GM12878 (cell line): ENCODE data around the gene PEAR1. TPM values are rescaled to one million over a fixed set of nuclear protein-coding genes. Genes with fewer than 3 reads are reported as not detected.

ENCODE experiments used
- ATAC-seq: fragments of 200-7000 bp; cut with Tn5 transposase; 3 replicates; pipeline ENCODE4 v1.9.1; 2020; ENCODE audit warnings: mild to moderate bottlenecking, moderate library complexity
- BruUV-seq: library from RNA; stranded (reverse); fragments of 400-500 nt; replicated peaks from 2 replicates; lab custom pipeline; 2021; lab: Mats Ljungman, UMichigan
- CTCF ChIA-PET: fragments of 300-600 bp; sonication (Branson Sonifier 250); formaldehyde crosslinking; extraction: SDS; loops from one replicate; lab custom pipeline; 2021; ENCODE audit warnings: inconsistent platforms; lab: Yijun Ruan, JAX
- POLR2A ChIA-PET: fragments of 350-600 bp; formaldehyde crosslinking; extraction: SDS; loops from one replicate; lab custom pipeline; 2021; ENCODE audit warnings: inconsistent platforms; lab: Charles Lee
- RAD21 ChIA-PET: fragments of 300-600 bp; sonication (Branson Sonifier 250); formaldehyde crosslinking; loops from one replicate; lab custom pipeline; 2023; ENCODE audit warnings: antibody characterized with exemption; ENCODE audit not compliant: unreplicated experiment; lab: Charles Lee
- SMC1A ChIA-PET: fragments of 300-600 bp; sonication (Branson Sonifier 250); formaldehyde crosslinking; loops from one replicate; lab custom pipeline; 2023; ENCODE audit not compliant: unreplicated experiment, uncharacterized antibody; lab: Charles Lee
- DNase-seq: peaks from one replicate; pipeline ENCODE4 v3.0.0-alpha.2; 2011; ENCODE audit warnings: low read depth, low spot score
- FAIRE-seq: peaks from 3 replicates; lab custom pipeline; 2011; peaks lifted over from hg19 to GRCh38; lab: Jason Lieb, UNC
- H2AFZ ChIP-seq: 2 replicates; pipeline ENCODE4 v1.6.0; 2011; ENCODE audit warnings: low read depth, low read length, control low read depth; ENCODE audit not compliant: control insufficient read depth
- H3K27ac ChIP-seq: 2 replicates; pipeline ENCODE4 v1.5.1; 2011; ENCODE audit warnings: control low read depth; ENCODE audit not compliant: control insufficient read depth, insufficient read depth
- H3K27me3 ChIP-seq, 2 experiments: replicated peaks in 1 of 2; 2 replicates each; pipeline versions ENCODE4 v1.6.0 to v1.6.1; 2011; ENCODE audit warnings: low read length in 1 of 2; ENCODE audit not compliant: control insufficient read depth in 2 of 2, insufficient read depth in 2 of 2
- H3K36me3 ChIP-seq, 2 experiments: 2 replicates each; pipeline ENCODE4 v1.5.1; 2011; ENCODE audit warnings: low read length in 1 of 2; ENCODE audit not compliant: control insufficient read depth in 2 of 2, insufficient read depth in 2 of 2
- H3K4me1 ChIP-seq: 2 replicates; pipeline ENCODE4 v1.6.1; 2011; ENCODE audit warnings: mild to moderate bottlenecking, low read length, moderate library complexity, mixed read lengths; ENCODE audit not compliant: control insufficient read depth, insufficient read depth
- H3K4me2 ChIP-seq: 2 replicates; pipeline ENCODE4 v1.6.0; 2011; ENCODE audit warnings: control low read depth; ENCODE audit not compliant: control insufficient read depth, insufficient read depth
- H3K4me3 ChIP-seq: fragments of 200-600 bp; sonication (generic); 2 replicates; pipeline ENCODE4 v1.5.1; 2016
- H3K79me2 ChIP-seq: 2 replicates; pipeline ENCODE4 v1.6.0; 2011; ENCODE audit warnings: low read length; ENCODE audit not compliant: control insufficient read depth, insufficient read depth
- H3K9ac ChIP-seq: 2 replicates; pipeline ENCODE4 v1.8.0; 2011; ENCODE audit warnings: low read length, control low read depth, mixed read lengths; ENCODE audit not compliant: control insufficient read depth, insufficient read depth
- H3K9me3 ChIP-seq: replicated peaks from 3 replicates; pipeline ENCODE4 v1.5.1; 2011; ENCODE audit warnings: mild to moderate bottlenecking, low read length; ENCODE audit not compliant: control insufficient read depth, insufficient read depth
- H4K20me1 ChIP-seq: 2 replicates; pipeline ENCODE4 v1.6.0; 2011; ENCODE audit not compliant: control insufficient read depth, insufficient read depth
- CREM ChIP-seq: IDR thresholded peaks from 2 replicates; pipeline ENCODE4 v1.6.1; 2014; ENCODE audit warnings: antibody characterized with exemption, low read depth
- MYB ChIP-seq: fragments of 150-350 bp; IDR thresholded peaks from 2 replicates; pipeline ENCODE4 v1.6.1; 2014; ENCODE audit warnings: mild to moderate bottlenecking, low read depth, low read length, borderline replicate concordance
- NFYB ChIP-seq: IDR thresholded peaks from 2 replicates; pipeline ENCODE4 v1.6.1; 2011; ENCODE audit warnings: low read depth, mild to moderate bottlenecking, low read length, improper control_type of control experiment, moderate library complexity; ENCODE audit not compliant: insufficient read depth
- NR2C2 ChIP-seq: IDR thresholded peaks from 2 replicates; pipeline ENCODE4 v1.6.1; 2011; ENCODE audit warnings: borderline replicate concordance, low read depth; ENCODE audit not compliant: control insufficient read depth, insufficient read length
- RELB ChIP-seq: fragments of 450-650 bp; IDR thresholded peaks from 2 replicates; pipeline ENCODE4 v1.6.1; 2017; ENCODE audit warnings: low read depth, mild to moderate bottlenecking, moderate library complexity
- RFX5 ChIP-seq: IDR thresholded peaks from 2 replicates; pipeline ENCODE4 v1.6.1; 2011; ENCODE audit warnings: low read depth, low read length, improper control_type of control experiment
- SIN3A ChIP-seq: IDR thresholded peaks from 2 replicates; pipeline ENCODE4 v1.6.1; 2012; ENCODE audit warnings: low read depth, low read length, improper control_type of control experiment
- ZSCAN29 ChIP-seq: fragments of 450-650 bp; IDR thresholded peaks from 2 replicates; pipeline ENCODE4 v1.6.1; 2017; ENCODE audit warnings: mild to moderate bottlenecking, moderate library complexity
- ZZZ3 ChIP-seq: IDR thresholded peaks from 2 replicates; pipeline ENCODE4 v1.6.1; 2011; ENCODE audit warnings: low read depth; ENCODE audit not compliant: control insufficient read depth, insufficient read length
- WGBS: methylation state at CpG from one replicate; pipeline ENCODE4 v1.1.6; 2016; ENCODE audit warnings: low lambda C conversion rate; ENCODE audit not compliant: insufficient replicate concordance, insufficient coverage; ENCODE audit errors: missing lambda C conversion rate; 5-methylcytosine and 5-hydroxymethylcytosine counted together
- in situ Hi-C: fragments of 300-500 bp; cut with MboI; formaldehyde crosslinking; loops from 9 replicates; pipeline ENCODE4 v1.14.3; 2018; ENCODE audit warnings: mixed read lengths
- intact Hi-C: fragments of 100-400 bp; cut with micrococcal nuclease; formaldehyde crosslinking; loops from one replicate; pipeline ENCODE4 v1.14.2; 2022; ENCODE audit not compliant: unreplicated experiment
- polyA plus RNA-seq, 11 experiments: library from polyadenylated mRNA; depleted of rRNA in 4 of 11; unstranded in 6 of 11; stranded (reverse) in 5 of 11; fragments of >200 nt; fragmentation: Nextera tagmentation in 4 of 11; fragmentation: Illumina TruSeq in 1 of 11; extraction: Ambion mirVana in 4 of 11; extraction: Trizol in 1 of 11; gene quantifications; 1 replicate in 1 of 11; 2 replicates in 10 of 11; pipeline versions ENCODE4 v1.2.1 to v1.2.3, GENCODE V29; 2011 to 2016; ENCODE audit warnings: inconsistent platforms in 2 of 11, missing spikeins in 2 of 11, low read depth in 1 of 11
- total RNA-seq, 4 experiments: library from RNA; depleted of rRNA in 3 of 4; stranded (reverse); fragments of >200 nt in 3 of 4; fragmentation: Illumina TruSeq in 1 of 4; extraction: Trizol in 1 of 4; gene quantifications; 2 replicates each; pipeline versions ENCODE4 v1.2.1 to v1.2.3, GENCODE V29; 2013 to 2021
- TF ChIP-seq, protein P1 (sequence below): fragments of 450-650 bp; IDR thresholded peaks from 2 replicates; pipeline ENCODE4 v1.6.1; 2017; ENCODE audit warnings: borderline replicate concordance

The PEAR1 gene
- total and polyA plus RNA-seq, 10 of the 15 experiments (the other 5 are each of a cell fraction or from before 2014, with no cell fraction given) = not detected

- TF ChIP-seq RELB (no peak), SIN3A (no peak)
Measured at GRCh38 chr1:156953571-156953970, 60.1 kb downstream of the PEAR1 start (continued).

GRCh38 chr1:156956333-156956732, 62.8 kb downstream of the PEAR1 start:
- Histone ChIP-seq H3K27ac (no peak overlapping the region), H3K36me3 (peaks cover 3 to 9% of the 10 kb centered on the region in 2 experiments; a peak in 3 of 4 replicates), H4K20me1 (no peaks in the 10 kb centered on the region), H3K9me3 (no peaks in the 10 kb centered on the region), H3K4me3 (no peak overlapping the region), H3K79me2 (no peaks in the 10 kb centered on the region), H3K4me2 (no peak overlapping the region), H3K9ac (no peak overlapping the region), H3K4me1 (peaks cover 3% of the 10 kb centered on the region), H2AFZ (no peak overlapping the region), H3K27me3 (no peaks in the 10 kb centered on the region; a peak in 1 of 4 replicates)
- ChIA-PET CTCF (interaction anchor here (0.8 to 1.9 kb wide), 4 partner anchors 14 to 134 kb away, joined by 3 to 5 read pairs (median 4); no protein-coding TSS in a partner anchor), SMC1A (interaction anchor here (1.1 kb wide), 1 partner anchor 11 kb away, joined by 3 read pairs; no protein-coding TSS in a partner anchor), POLR2A (no interaction called here), RAD21 (interaction anchor here (1.0 kb wide), 1 partner anchor 118 kb away, joined by 4 read pairs; no protein-coding TSS in a partner anchor)
- no TSS peak for BruUV-seq
- FAIRE-seq (no peak), DNase-seq (no peak), ATAC-seq (no peak)
- intact Hi-C loops = loop anchor here (5.0 kb wide), 1 partner anchor 44 kb away; no protein-coding TSS in a partner anchor
- in situ Hi-C loops = no loop called here
- 53% methylated on average over 10 of the region's 10 CpGs for WGBS
- no peak for TF ChIP-seq RELB
- TF ChIP-seq CREM = no peak
- TF ChIP-seq, protein P1, sequence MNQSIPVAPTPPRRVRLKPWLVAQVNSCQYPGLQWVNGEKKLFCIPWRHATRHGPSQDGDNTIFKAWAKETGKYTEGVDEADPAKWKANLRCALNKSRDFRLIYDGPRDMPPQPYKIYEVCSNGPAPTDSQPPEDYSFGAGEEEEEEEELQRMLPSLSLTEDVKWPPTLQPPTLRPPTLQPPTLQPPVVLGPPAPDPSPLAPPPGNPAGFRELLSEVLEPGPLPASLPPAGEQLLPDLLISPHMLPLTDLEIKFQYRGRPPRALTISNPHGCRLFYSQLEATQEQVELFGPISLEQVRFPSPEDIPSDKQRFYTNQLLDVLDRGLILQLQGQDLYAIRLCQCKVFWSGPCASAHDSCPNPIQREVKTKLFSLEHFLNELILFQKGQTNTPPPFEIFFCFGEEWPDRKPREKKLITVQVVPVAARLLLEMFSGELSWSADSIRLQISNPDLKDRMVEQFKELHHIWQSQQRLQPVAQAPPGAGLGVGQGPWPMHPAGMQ = no peak
- no peak for TF ChIP-seq ZSCAN29
- no peak for TF ChIP-seq RFX5
- no peak for TF ChIP-seq ZZZ3
- TF ChIP-seq NR2C2 = no peak
- no peak for TF ChIP-seq MYB
- no peak for TF ChIP-seq NFYB
